Subcutaneous abdominal adipose tissue (tissue), 5 donors: ENCODE measurements around the gene ZPBP.
"Not testable (repeated sequence)": the region's sequence is repeated elsewhere in the genome, so short reads cannot be mapped to it uniquely, and the experiment has no call there.

Source experiments
- H3K27ac ChIP-seq: one replicate; pipeline ENCODE4 v1.7.0; 2013; ENCODE audit warnings: low read depth, mild to moderate bottlenecking, inconsistent platforms, low read length, moderate library complexity
- H3K27me3 ChIP-seq, 5 donors: one replicate each; pipeline ENCODE4 v1.7.0; 2013; ENCODE audit warnings: low read length in 5 of 5, inconsistent platforms in 1 of 5; ENCODE audit not compliant: control insufficient read depth in 5 of 5, insufficient read depth in 4 of 5
- H3K36me3 ChIP-seq, 5 donors: one replicate each; pipeline ENCODE4 v1.7.0; 2013; ENCODE audit warnings: low read length in 5 of 5; ENCODE audit not compliant: control insufficient read depth in 5 of 5, insufficient read depth in 5 of 5
- H3K4me1 ChIP-seq, 5 donors: one replicate each; pipeline ENCODE4 v1.7.0; 2013; ENCODE audit warnings: low read length in 5 of 5, mild to moderate bottlenecking in 3 of 5, moderate library complexity in 1 of 5; ENCODE audit not compliant: control insufficient read depth in 5 of 5, insufficient read depth in 5 of 5
- H3K4me3 ChIP-seq, 5 donors: one replicate each; pipeline ENCODE4 v1.7.0; 2013; ENCODE audit warnings: low read length in 5 of 5, low read depth in 1 of 5
- H3K9ac ChIP-seq, 5 donors: one replicate each; pipeline ENCODE4 v1.7.0; 2013; ENCODE audit warnings: low read length in 5 of 5, mild to moderate bottlenecking in 4 of 5, moderate library complexity in 3 of 5
- H3K9me3 ChIP-seq, 5 donors: one replicate each; pipeline ENCODE4 v1.7.0; 2013; ENCODE audit warnings: low read length in 5 of 5; ENCODE audit not compliant: control insufficient read depth in 5 of 5
- donor health status: healthy.
- donor health status: healthy.
- donor health status: healthy.
- donor health status: healthy.
- donor health status: healthy.

The ZPBP gene

DNA sequence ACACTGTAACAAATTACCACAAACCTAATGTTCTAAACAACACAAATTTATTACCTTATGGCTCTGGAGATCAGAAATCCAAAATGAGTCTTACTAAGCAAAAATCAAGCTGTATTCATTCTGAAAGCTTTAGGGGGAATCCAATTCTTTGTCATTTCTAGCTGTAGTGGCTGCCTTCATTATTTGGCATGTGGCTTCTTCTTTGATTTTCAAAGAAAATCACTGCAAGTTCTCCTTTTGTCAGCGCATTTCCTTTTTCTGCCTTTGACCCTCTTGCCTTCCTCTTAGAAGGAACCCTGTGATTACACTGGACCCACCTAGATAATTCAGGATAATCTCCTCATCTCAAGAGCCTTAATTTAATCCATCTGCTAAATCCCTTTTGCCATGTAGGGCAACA, 36.9 kb downstream of the ZPBP start:
- H3K27ac ChIP-seq, result no peak overlapping the region
- no peak overlapping the region for H3K4me3 ChIP-seq
- peaks cover 0 to 7% (median 0%) of the 10 kb centered on the region in 5 donors for H3K27me3 ChIP-seq
- no peaks in the 10 kb centered on the region for H3K36me3 ChIP-seq
- peaks cover 0 to 2% (median 0%) of the 10 kb centered on the region in 5 donors for H3K9me3 ChIP-seq
- no peaks in the 10 kb centered on the region for H3K4me1 ChIP-seq
- no peak overlapping the region for H3K9ac ChIP-seq

DNA sequence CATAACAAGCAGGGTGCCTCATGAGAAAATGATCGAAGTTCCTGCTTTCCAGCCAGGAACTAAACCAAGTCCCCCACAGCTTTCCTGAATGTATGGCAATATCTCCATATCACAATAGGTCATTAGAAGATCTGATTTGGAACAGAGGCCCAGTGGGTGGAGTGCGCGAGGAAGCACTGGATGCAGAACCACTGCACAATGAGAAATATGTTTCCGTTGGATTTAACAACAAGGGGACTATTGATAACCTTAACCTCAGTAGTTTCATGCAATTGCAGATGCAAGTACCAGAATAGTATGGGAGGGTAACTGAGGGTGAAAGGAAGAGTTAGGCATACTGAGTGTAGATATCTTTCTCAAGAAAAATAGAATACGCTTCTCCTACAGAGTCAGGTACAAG, 45.3 kb downstream of the ZPBP start:
- peaks cover 0 to 2% (median 0%) of the 10 kb centered on the region in 5 donors for H3K9me3 ChIP-seq
- H3K4me3 ChIP-seq, result no peak overlapping the region
- no peak overlapping the region for H3K9ac ChIP-seq
- H3K27ac ChIP-seq, result no peak overlapping the region
- H3K4me1 ChIP-seq, result no peaks in the 10 kb centered on the region
- H3K36me3 ChIP-seq, result no peaks in the 10 kb centered on the region
- no peaks in the 10 kb centered on the region for H3K27me3 ChIP-seq

- not testable (repeated sequence) for H3K9ac ChIP-seq, H3K36me3 ChIP-seq, H3K4me3 ChIP-seq, H3K27ac ChIP-seq, H3K27me3 ChIP-seq, H3K9me3 ChIP-seq, H3K4me1 ChIP-seq
These were observed 51.9 kb downstream of the ZPBP start for GRCh38 chr7:50041165-50041564.

GRCh38 chr7:50037086-50037485, 56.0 kb downstream of the ZPBP start:
- no peak overlapping the region for H3K4me3 ChIP-seq
- no peaks in the 10 kb centered on the region for H3K4me1 ChIP-seq
- no peaks in the 10 kb centered on the region for H3K36me3 ChIP-seq
- H3K9ac ChIP-seq, result no peak overlapping the region
- H3K27me3 ChIP-seq, result peaks cover 0 to 4% (median 0%) of the 10 kb centered on the region in 5 donors
- H3K27ac ChIP-seq, result no peak overlapping the region
- H3K9me3 ChIP-seq, result peaks cover 0 to 5% (median 0%) of the 10 kb centered on the region in 5 donors

- no peak overlapping the region for H3K9ac ChIP-seq
- no peaks in the 10 kb centered on the region for H3K27me3 ChIP-seq
- H3K36me3 ChIP-seq, result no peaks in the 10 kb centered on the region
- no peak overlapping the region for H3K4me3 ChIP-seq
- H3K9me3 ChIP-seq, result no peaks in the 10 kb centered on the region
- H3K27ac ChIP-seq, result no peak overlapping the region
- H3K4me1 ChIP-seq, result no peaks in the 10 kb centered on the region
These were observed 70.1 kb downstream of the ZPBP start for GRCh38 chr7:50022991-50023390.

DNA sequence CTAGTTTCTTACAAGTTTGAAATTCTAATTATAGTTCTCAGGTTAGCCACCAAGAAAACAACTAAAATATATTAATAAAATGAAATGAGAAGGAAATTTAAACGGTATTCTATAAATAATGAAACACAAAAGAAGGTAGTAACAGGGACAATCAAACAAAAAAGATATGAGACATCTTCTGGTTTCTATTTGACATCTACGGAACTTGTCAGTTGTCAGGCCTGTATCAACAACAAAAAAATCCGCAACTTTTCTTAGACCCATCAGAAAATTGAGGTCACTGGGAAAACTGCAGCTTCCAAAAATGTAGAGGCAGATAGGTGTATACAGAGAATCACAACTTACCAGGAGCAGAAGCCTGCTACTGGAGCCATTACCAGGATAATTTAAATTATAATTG, 70.6 kb downstream of the ZPBP start:
- Histone ChIP-seq H3K27me3 (no peaks in the 10 kb centered on the region), H3K36me3 (no peaks in the 10 kb centered on the region), H3K9me3 (no peaks in the 10 kb centered on the region), H3K27ac (no peak overlapping the region), H3K4me1 (no peaks in the 10 kb centered on the region), H3K9ac (no peak overlapping the region), H3K4me3 (no peak overlapping the region)

GRCh38 chr7:49995681-49996080, 97.4 kb downstream of the ZPBP start:
- Histone ChIP-seq H3K27me3 (no peaks in the 10 kb centered on the region), H3K36me3 (no peaks in the 10 kb centered on the region), H3K9ac (no peak overlapping the region), H3K27ac (no peak overlapping the region), H3K9me3 (no peaks in the 10 kb centered on the region), H3K4me3 (no peak overlapping the region), H3K4me1 (no peaks in the 10 kb centered on the region)

DNA sequence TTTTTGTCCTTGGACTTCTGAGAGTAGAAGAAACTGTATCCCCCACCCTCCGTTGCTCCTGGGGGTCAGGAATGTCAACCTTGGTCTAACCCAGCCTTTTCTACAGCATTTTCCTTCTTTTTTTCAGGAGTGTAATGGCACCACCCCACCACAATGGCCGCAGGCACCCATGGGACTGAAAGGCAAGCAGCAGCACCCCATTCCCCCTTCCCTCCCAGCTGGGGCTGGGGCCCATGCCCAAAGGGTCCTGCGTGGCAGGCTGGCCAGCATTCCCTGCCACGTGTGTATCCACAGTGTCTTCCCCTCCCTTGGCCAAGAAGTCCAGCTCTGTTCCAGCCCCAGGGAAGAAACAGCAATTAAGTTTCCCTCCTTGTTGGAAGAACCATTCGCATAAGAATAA, 106.9 kb downstream of the ZPBP start:
- H3K9me3 ChIP-seq, result peaks cover 0 to 31% (median 12%) of the 10 kb centered on the region in 5 donors
- no peak overlapping the region for H3K27ac ChIP-seq
- H3K4me3 ChIP-seq, result no peak overlapping the region
- H3K27me3 ChIP-seq, result no peaks in the 10 kb centered on the region
- H3K9ac ChIP-seq, result no peak overlapping the region
- no peaks in the 10 kb centered on the region for H3K4me1 ChIP-seq
- H3K36me3 ChIP-seq, result no peaks in the 10 kb centered on the region

GRCh38 chr7:49980465-49980864, 112.6 kb downstream of the ZPBP start:
- Histone ChIP-seq H3K4me1 (no peaks in the 10 kb centered on the region), H3K9ac (no peak overlapping the region), H3K27me3 (no peaks in the 10 kb centered on the region), H3K9me3 (no peaks in the 10 kb centered on the region), H3K36me3 (no peaks in the 10 kb centered on the region), H3K27ac (no peak overlapping the region), H3K4me3 (no peak overlapping the region)

DNA sequence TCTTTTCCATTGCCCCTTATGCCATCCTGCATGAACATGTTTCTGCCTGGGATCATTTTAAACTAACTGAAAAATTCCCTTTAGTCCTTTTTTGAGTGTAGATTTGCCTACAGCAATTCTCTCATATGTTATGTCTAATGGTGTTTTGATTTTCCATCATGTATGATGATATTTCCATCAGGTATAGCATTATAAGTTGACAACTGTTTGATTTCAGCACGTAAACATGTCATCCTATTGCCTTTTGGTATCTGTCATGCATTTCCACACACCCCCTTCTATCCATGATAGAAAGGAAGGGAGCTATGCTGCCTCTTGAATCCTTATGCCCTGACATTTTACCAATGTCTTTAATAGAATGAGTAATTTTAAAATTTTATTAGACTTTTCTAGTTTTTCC, 116.8 kb downstream of the ZPBP start:
- no peaks in the 10 kb centered on the region for H3K36me3 ChIP-seq
- H3K27ac ChIP-seq, result no peak overlapping the region
- no peaks in the 10 kb centered on the region for H3K4me1 ChIP-seq
- no peaks in the 10 kb centered on the region for H3K9me3 ChIP-seq
- no peak overlapping the region for H3K4me3 ChIP-seq
- H3K27me3 ChIP-seq, result no peaks in the 10 kb centered on the region
- H3K9ac ChIP-seq, result no peak overlapping the region

DNA sequence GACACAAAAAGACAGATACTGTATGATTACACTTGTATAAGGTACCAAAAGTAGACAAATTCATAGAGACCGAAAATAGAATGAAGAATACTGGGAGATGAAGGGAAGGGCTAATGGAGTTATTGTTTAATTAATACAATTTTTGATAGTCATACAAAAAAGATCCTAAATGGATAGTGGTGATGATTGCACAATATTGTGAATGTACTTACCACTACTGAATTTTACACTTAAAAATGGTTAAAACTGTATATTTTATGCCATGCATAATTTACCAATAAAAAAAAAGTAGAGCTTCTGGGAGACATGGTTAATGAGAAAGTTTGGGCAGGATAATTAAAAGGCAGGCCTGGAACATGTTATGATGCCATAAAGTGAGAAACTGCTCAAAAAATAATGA, 119.0 kb downstream of the ZPBP start:
- Histone ChIP-seq H3K27me3 (no peaks in the 10 kb centered on the region), H3K36me3 (no peaks in the 10 kb centered on the region), H3K27ac (no peak overlapping the region), H3K9me3 (no peaks in the 10 kb centered on the region), H3K4me3 (no peak overlapping the region), H3K4me1 (no peaks in the 10 kb centered on the region), H3K9ac (no peak overlapping the region)
